Measurements from ENCODE around the gene PTPN12.

Gene PTPN12

GRCh38 chr7:77653572-77653971 is 116.5 kb downstream of the PTPN12 start:
- H3K4me3 ChIP-seq (ENCODE audit: low read depth, low read length): no peak overlapping the region
- TF ChIP-seq CTCF (IDR thresholded peaks at IDR 0.05; ENCODE audit: borderline replicate concordance, insufficient read depth, low read depth, low read length): no peak

GRCh38 chr7:77655356-77655755 is 118.3 kb downstream of the PTPN12 start:
- no peak overlapping the region for H3K4me3 ChIP-seq (ENCODE audit: low read depth, low read length)
- TF ChIP-seq CTCF (IDR thresholded peaks at IDR 0.05; ENCODE audit: borderline replicate concordance, insufficient read depth, low read depth, low read length): no peak

GRCh38 chr7:77655836-77656455 is 118.9 kb downstream of the PTPN12 start:
- TF ChIP-seq CTCF (IDR thresholded peaks at IDR 0.05; ENCODE audit: borderline replicate concordance, insufficient read depth, low read depth, low read length): no peak
- H3K4me3 ChIP-seq (ENCODE audit: low read depth, low read length): no peak overlapping the region

- TF ChIP-seq CTCF (IDR thresholded peaks at IDR 0.05; ENCODE audit: borderline replicate concordance, insufficient read depth, low read depth, low read length): peak; percentile 22; the same call in 1 of the 2 replicates
- no peak overlapping the region for H3K4me3 ChIP-seq (ENCODE audit: low read depth, low read length)
Observed at GRCh38 chr7:77657427-77658224, 120.5 kb downstream of the PTPN12 start.

- no peak for TF ChIP-seq CTCF (IDR thresholded peaks at IDR 0.05; ENCODE audit: borderline replicate concordance, insufficient read depth, low read depth, low read length)
- H3K4me3 ChIP-seq (ENCODE audit: low read depth, low read length): no peak overlapping the region
Observed at GRCh38 chr7:77658928-77659327, 121.8 kb downstream of the PTPN12 start.

- TF ChIP-seq CTCF (IDR thresholded peaks at IDR 0.05; ENCODE audit: borderline replicate concordance, insufficient read depth, low read depth, low read length): no peak
- no peak overlapping the region for H3K4me3 ChIP-seq (ENCODE audit: low read depth, low read length)
Observed at GRCh38 chr7:77661816-77662215, 124.7 kb downstream of the PTPN12 start.

- TF ChIP-seq CTCF (IDR thresholded peaks at IDR 0.05; ENCODE audit: borderline replicate concordance, insufficient read depth, low read depth, low read length): no peak
- H3K4me3 ChIP-seq (ENCODE audit: low read depth, low read length): no peak overlapping the region
Observed at GRCh38 chr7:77662869-77663268, 125.8 kb downstream of the PTPN12 start.
